A549 (cell line): ENCODE data around the gene RAP2C. TPM values are rescaled to one million over a fixed set of nuclear protein-coding genes. Genes with fewer than 3 reads are reported as not detected.

Experiments
- ATAC-seq, 2 experiments: fragments of 200-7000 bp in 1 of 2; fragments of >200 bp in 1 of 2; cut with Nextera tagmentation in 1 of 2; cut with Tn5 transposase in 1 of 2; 3 replicates each; pipeline versions ENCODE4 v1.8.0 to v1.9.1; 2018 to 2020; ENCODE audit warnings: mild to moderate bottlenecking in 1 of 2, moderate library complexity in 1 of 2
- CTCF ChIA-PET: fragments of 300-600 bp; sonication (Branson Sonifier 250); formaldehyde crosslinking; extraction: SDS; loops from one replicate; lab custom pipeline; 2021; ENCODE audit warnings: antibody characterized with exemption, inconsistent platforms; lab: Yijun Ruan, JAX
- POLR2A ChIA-PET: fragments of 350-600 bp; formaldehyde crosslinking; extraction: SDS; loops from one replicate; lab custom pipeline; 2021; ENCODE audit warnings: antibody characterized with exemption, inconsistent platforms; lab: Yijun Ruan, JAX
- DNase-seq, 2 experiments: peaks; one replicate each; pipeline versions ENCODE4 v3.0.0 to v3.0.0-alpha.2; 2011 to 2016; ENCODE audit warnings: low read depth in 1 of 2, low spot score in 1 of 2
- FAIRE-seq: peaks from 2 replicates; lab custom pipeline; 2011; peaks lifted over from hg19 to GRCh38; lab: Jason Lieb, UNC
- H3K27ac ChIP-seq, 2 experiments: fragments of >200 bp; sonication (Bioruptor Twin); formaldehyde crosslinking; 3 replicates each; pipeline ENCODE4 v1.5.1; 2016 to 2017
- H3K4me1 ChIP-seq: fragments of >200 bp; sonication (Bioruptor Twin); formaldehyde crosslinking; 3 replicates; pipeline ENCODE4 v1.6.1; 2016
- H3K4me2 ChIP-seq: fragments of >200 bp; sonication (Bioruptor Twin); formaldehyde crosslinking; 3 replicates; pipeline ENCODE4 v1.6.1; 2016
- H3K4me3 ChIP-seq: fragments of >200 bp; sonication (Bioruptor Twin); formaldehyde crosslinking; 3 replicates; pipeline ENCODE4 v1.5.1; 2016
- H3K9me3 ChIP-seq: fragments of >200 bp; sonication (Bioruptor Twin); formaldehyde crosslinking; 3 replicates; pipeline ENCODE4 v1.6.1; 2016
- CEBPB ChIP-seq, 2 experiments: fragments of >200 bp in 1 of 2; sonication (Bioruptor Twin) in 1 of 2; formaldehyde crosslinking in 1 of 2; IDR thresholded peaks; 2 replicates each; pipeline ENCODE4 v1.6.1; 2012 to 2016
- CHD2 ChIP-seq: fragments of 150-350 bp; IDR thresholded peaks from 2 replicates; pipeline ENCODE4 v1.6.1; 2014; ENCODE audit warnings: low read length; ENCODE audit not compliant: partially characterized antibody
- EHF ChIP-seq: fragments of 250-450 bp; sonication (Bioruptor Pico); IDR thresholded peaks from 2 replicates; pipeline ENCODE4 v1.5.0; 2020; ENCODE audit warnings: mild to moderate bottlenecking
- EHMT2 ChIP-seq: fragments of 200-600 bp; sonication (generic); IDR thresholded peaks from 2 replicates; pipeline ENCODE4 v1.6.1; 2016; ENCODE audit warnings: antibody characterized with exemption, low read depth, mild to moderate bottlenecking, moderate library complexity
- EP300 ChIP-seq, 2 experiments: fragments of >200 bp; sonication (Bioruptor Twin); formaldehyde crosslinking; IDR thresholded peaks; 2 replicates in 1 of 2; 3 replicates in 1 of 2; pipeline ENCODE4 v1.6.1; 2016 to 2017
- ESRRA ChIP-seq: fragments of 150-350 bp; IDR thresholded peaks from 2 replicates; pipeline ENCODE4 v1.6.1; 2014; ENCODE audit warnings: mild to moderate bottlenecking, low read length, borderline replicate concordance
- FOSB ChIP-seq: fragments of 250-450 bp; sonication (Bioruptor Pico); IDR thresholded peaks from 2 replicates; pipeline ENCODE4 v1.5.0; 2020; ENCODE audit warnings: mild to moderate bottlenecking, moderate library complexity
- HDAC2 ChIP-seq: fragments of 200-600 bp; sonication (generic); IDR thresholded peaks from 2 replicates; pipeline ENCODE4 v1.6.1; 2016
- HOXA7 ChIP-seq: fragments of 250-450 bp; sonication (Bioruptor Pico); IDR thresholded peaks from 2 replicates; pipeline ENCODE4 v1.5.0; 2020; ENCODE audit warnings: mild to moderate bottlenecking, moderate library complexity
- KDM1A ChIP-seq: fragments of 200-600 bp; sonication (generic); IDR thresholded peaks from 2 replicates; pipeline ENCODE4 v1.6.1; 2016; ENCODE audit warnings: low read depth, mild to moderate bottlenecking
- MYC ChIP-seq: IDR thresholded peaks from 2 replicates; pipeline ENCODE4 v1.6.1; 2012; ENCODE audit warnings: mild to moderate bottlenecking, inconsistent platforms, low read length, improper control_type of control experiment, borderline replicate concordance
- NFE2L2 ChIP-seq: fragments of 150-350 bp; conservative IDR thresholded peaks from 2 replicates; pipeline ENCODE4 v1.6.1; 2014; ENCODE audit warnings: low read length
- NPAS2 ChIP-seq: fragments of 250-450 bp; sonication (Bioruptor Pico); IDR thresholded peaks from 2 replicates; pipeline ENCODE4 v1.8.0; 2022; ENCODE audit warnings: mild to moderate bottlenecking, moderate library complexity, borderline replicate concordance
- POLR2A ChIP-seq: IDR thresholded peaks from 2 replicates; pipeline ENCODE4 v1.6.1; 2012; ENCODE audit warnings: mild to moderate bottlenecking, low read length
- REST ChIP-seq: fragments of 200-600 bp; sonication (generic); IDR thresholded peaks from 2 replicates; pipeline ENCODE4 v1.6.1; 2016; ENCODE audit warnings: antibody characterized with exemption, mild to moderate bottlenecking, moderate library complexity
- RFX5 ChIP-seq: fragments of 450-650 bp; IDR thresholded peaks from 2 replicates; pipeline ENCODE4 v1.7.1; 2014; ENCODE audit warnings: antibody characterized with exemption, mild to moderate bottlenecking, moderate library complexity
- SMC3 ChIP-seq: fragments of >200 bp; sonication (Bioruptor Twin); formaldehyde crosslinking; IDR thresholded peaks from 3 replicates; pipeline ENCODE4 v1.6.1; 2018; ENCODE audit warnings: inconsistent platforms
- ZFP36 ChIP-seq: fragments of 450-650 bp; IDR thresholded peaks from 2 replicates; pipeline ENCODE4 v1.6.1; 2014; ENCODE audit warnings: borderline replicate concordance; ENCODE audit not compliant: partially characterized antibody
- ZNF302 ChIP-seq: fragments of 250-450 bp; sonication (Bioruptor Pico); IDR thresholded peaks from 2 replicates; pipeline ENCODE4 v1.9.0; 2021; ENCODE audit warnings: inconsistent platforms, mild to moderate bottlenecking, moderate library complexity
- WGBS: methylation state at CpG from one replicate; pipeline ENCODE4 v1.1.6; 2017; ENCODE audit errors: missing lambda C conversion rate; 5-methylcytosine and 5-hydroxymethylcytosine counted together
- polyA plus RNA-seq, 4 experiments: library from polyadenylated mRNA; depleted of rRNA in 3 of 4; stranded (reverse); fragments of >200 nt; fragmentation: RNase III in 1 of 4; extraction: RNeasy Plus Mini Kit Qiagen cat#74134 plus additional on column Dnase treatment in 1 of 4; gene quantifications; 2 replicates in 3 of 4; 3 replicates in 1 of 4; pipeline ENCODE4 v1.2.3, GENCODE V29; 2011 to 2017
- TF ChIP-seq, protein P1 (sequence below): IDR thresholded peaks from 2 replicates; pipeline ENCODE4 v1.6.1; 2012
- TF ChIP-seq, protein P2 (sequence below): fragments of >200 bp; sonication (Bioruptor Twin); formaldehyde crosslinking; IDR thresholded peaks from 3 replicates; pipeline ENCODE4 v1.5.1; 2016
- TF ChIP-seq, protein P3 (sequence below): fragments of 250-450 bp; sonication (Bioruptor Pico); IDR thresholded peaks from 2 replicates; pipeline ENCODE4 v1.5.0; 2021; ENCODE audit warnings: mild to moderate bottlenecking, moderate library complexity, borderline replicate concordance

The RAP2C gene
- polyA plus RNA-seq, 2 of the 4 experiments (the other 2 are of a cell fraction): 25.8 to 27.2 TPM

GRCh38 chrX:132266583-132267355, 47.5 kb upstream of the RAP2C start:
- FAIRE-seq: peak; percentile 28
- POLR2A ChIA-PET: no interaction called here
- TF ChIP-seq HOXA7: no peak
- TF ChIP-seq ZNF302 (CRISPR knock-in tag): no peak
- Histone ChIP-seq H3K27ac (no peak overlapping the region), H3K9me3 (no peaks in the 10 kb centered on the region), H3K4me3 (no peak overlapping the region), H3K4me1 (no peaks in the 10 kb centered on the region), H3K4me2 (no peak overlapping the region)
- CTCF ChIA-PET: interaction anchor here (0.6 kb wide), 1 partner anchor 26 kb away, joined by 3 read pairs; no protein-coding TSS in a partner anchor
- DNase-seq: no peak
- ATAC-seq: no peak
- 0% methylated on average over 1 of the region's 1 CpG for WGBS

DNA sequence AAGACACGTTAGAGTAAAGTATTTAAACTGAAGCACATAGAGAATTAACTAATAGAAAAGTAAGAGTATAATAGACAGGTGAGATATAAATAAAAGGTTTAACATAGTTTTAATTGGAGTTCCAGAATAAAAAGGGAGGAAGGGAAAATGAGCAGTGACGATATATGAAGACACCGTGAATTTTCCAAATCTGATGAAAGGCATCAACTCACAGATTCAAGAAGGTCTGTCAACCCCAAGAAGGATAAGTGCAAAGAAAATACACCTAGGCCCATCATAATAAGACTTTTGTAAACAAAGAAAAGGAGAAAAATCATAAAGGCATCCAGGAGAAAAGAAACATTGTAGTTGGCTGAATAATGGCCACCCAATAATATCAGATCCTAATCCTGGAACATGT, 43.9 kb upstream of the RAP2C start:
- CTCF ChIA-PET: no interaction called here
- no peak for ATAC-seq

GRCh38 chrX:132258509-132258908, 39.3 kb upstream of the RAP2C start:
- Histone ChIP-seq H3K4me2 (no peak overlapping the region), H3K27ac (no peak overlapping the region)
- TF ChIP-seq POLR2A: no peak
- TF ChIP-seq, all 56 proteins: peak for 0
- no peaks in the 10 kb centered on the region for H3K4me1 ChIP-seq
- no peak overlapping the region for H3K4me3 ChIP-seq
- 0% methylated on average over 1 of the region's 1 CpG for WGBS
- ATAC-seq: no peak
- POLR2A ChIA-PET: no interaction called here
- H3K9me3 ChIP-seq: no peaks in the 10 kb centered on the region
- FAIRE-seq: no peak
- DNase-seq: no peak
- CTCF ChIA-PET: interaction anchor here (0.5 kb wide), 1 partner anchor 401 kb away, joined by 3 read pairs; no protein-coding TSS in a partner anchor

More for the DNA sequence above, 43.9 kb upstream of the RAP2C start:
- 18% methylated on average over 3 of the region's 3 CpGs for WGBS
- Histone ChIP-seq H3K27ac (no peak overlapping the region), H3K4me1 (no peaks in the 10 kb centered on the region), H3K4me3 (no peak overlapping the region), H3K4me2 (no peak overlapping the region), H3K9me3 (no peaks in the 10 kb centered on the region)
- TF ChIP-seq ZFP36: no peak
- no peak for TF ChIP-seq CEBPB (IDR thresholded peaks at IDR 0.05)
- no peak for TF ChIP-seq HDAC2
- TF ChIP-seq REST: no peak
- TF ChIP-seq EHMT2: no peak
- TF ChIP-seq EHF (CRISPR knock-in tag): no peak
- no peak for TF ChIP-seq NPAS2 (CRISPR knock-in tag)
- TF ChIP-seq, protein P1, sequence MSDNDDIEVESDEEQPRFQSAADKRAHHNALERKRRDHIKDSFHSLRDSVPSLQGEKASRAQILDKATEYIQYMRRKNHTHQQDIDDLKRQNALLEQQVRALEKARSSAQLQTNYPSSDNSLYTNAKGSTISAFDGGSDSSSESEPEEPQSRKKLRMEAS: no peak
- POLR2A ChIA-PET: no interaction called here
- DNase-seq (no peak), FAIRE-seq (no peak)

GRCh38 chrX:132257116-132257515, 37.9 kb upstream of the RAP2C start:
- ChIA-PET CTCF (interaction anchor here (0.6 to 1.4 kb wide), 2 partner anchors 20 to 36 kb away, joined by 3 to 4 read pairs; no protein-coding TSS in a partner anchor), POLR2A (no interaction called here)
- ATAC-seq (no peak), DNase-seq (no peak), FAIRE-seq (no peak)
- Histone ChIP-seq H3K27ac (no peak overlapping the region), H3K4me2 (no peak overlapping the region), H3K9me3 (no peaks in the 10 kb centered on the region), H3K4me1 (no peaks in the 10 kb centered on the region), H3K4me3 (no peak overlapping the region)
- 25% methylated on average over 2 of the region's 2 CpGs for WGBS
- TF ChIP-seq CHD2 (no peak), KDM1A (no peak), ESRRA (no peak), RFX5 (no peak), EP300 (IDR thresholded peaks at IDR 0.05) (no peak), MYC (no peak), EHMT2 (no peak), FOSB (CRISPR knock-in tag) (no peak), NFE2L2 (no peak), SMC3 (no peak)
- TF ChIP-seq, protein P2, sequence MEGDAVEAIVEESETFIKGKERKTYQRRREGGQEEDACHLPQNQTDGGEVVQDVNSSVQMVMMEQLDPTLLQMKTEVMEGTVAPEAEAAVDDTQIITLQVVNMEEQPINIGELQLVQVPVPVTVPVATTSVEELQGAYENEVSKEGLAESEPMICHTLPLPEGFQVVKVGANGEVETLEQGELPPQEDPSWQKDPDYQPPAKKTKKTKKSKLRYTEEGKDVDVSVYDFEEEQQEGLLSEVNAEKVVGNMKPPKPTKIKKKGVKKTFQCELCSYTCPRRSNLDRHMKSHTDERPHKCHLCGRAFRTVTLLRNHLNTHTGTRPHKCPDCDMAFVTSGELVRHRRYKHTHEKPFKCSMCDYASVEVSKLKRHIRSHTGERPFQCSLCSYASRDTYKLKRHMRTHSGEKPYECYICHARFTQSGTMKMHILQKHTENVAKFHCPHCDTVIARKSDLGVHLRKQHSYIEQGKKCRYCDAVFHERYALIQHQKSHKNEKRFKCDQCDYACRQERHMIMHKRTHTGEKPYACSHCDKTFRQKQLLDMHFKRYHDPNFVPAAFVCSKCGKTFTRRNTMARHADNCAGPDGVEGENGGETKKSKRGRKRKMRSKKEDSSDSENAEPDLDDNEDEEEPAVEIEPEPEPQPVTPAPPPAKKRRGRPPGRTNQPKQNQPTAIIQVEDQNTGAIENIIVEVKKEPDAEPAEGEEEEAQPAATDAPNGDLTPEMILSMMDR: no peak
- TF ChIP-seq, protein P3, sequence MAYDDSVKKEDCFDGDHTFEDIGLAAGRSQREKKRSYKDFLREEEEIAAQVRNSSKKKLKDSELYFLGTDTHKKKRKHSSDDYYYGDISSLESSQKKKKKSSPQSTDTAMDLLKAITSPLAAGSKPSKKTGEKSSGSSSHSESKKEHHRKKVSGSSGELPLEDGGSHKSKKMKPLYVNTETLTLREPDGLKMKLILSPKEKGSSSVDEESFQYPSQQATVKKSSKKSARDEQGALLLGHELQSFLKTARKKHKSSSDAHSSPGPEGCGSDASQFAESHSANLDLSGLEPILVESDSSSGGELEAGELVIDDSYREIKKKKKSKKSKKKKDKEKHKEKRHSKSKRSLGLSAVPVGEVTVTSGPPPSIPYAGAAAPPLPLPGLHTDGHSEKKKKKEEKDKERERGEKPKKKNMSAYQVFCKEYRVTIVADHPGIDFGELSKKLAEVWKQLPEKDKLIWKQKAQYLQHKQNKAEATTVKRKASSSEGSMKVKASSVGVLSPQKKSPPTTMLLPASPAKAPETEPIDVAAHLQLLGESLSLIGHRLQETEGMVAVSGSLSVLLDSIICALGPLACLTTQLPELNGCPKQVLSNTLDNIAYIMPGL (CRISPR knock-in tag): no peak
- TF ChIP-seq, protein P1: no peak
